Left colon (tissue), 2 donors: Measurements from ENCODE around the gene MLANA. TPM values are rescaled to one million over a fixed set of nuclear protein-coding genes. Genes with fewer than 3 reads are reported as not detected.
A peak's percentile ranks its signal among the peaks of the same experiment; 100 is the strongest.

Experiments used
- ATAC-seq: fragments of 200-7000 bp; cut with Tn5 transposase; one replicate; pipeline ENCODE4 v1.9.1; 2020; ENCODE audit warnings: mild to moderate bottlenecking, moderate library complexity
- DNase-seq, 2 donors: peaks; one replicate each; pipeline ENCODE4 v3.0.0-alpha.2; 2020
- intact Hi-C, 2 donors: fragments of 100-400 bp; cut with DNase I in 1 of 2; cut with micrococcal nuclease in 1 of 2; formaldehyde crosslinking; loops; one replicate each; pipeline versions ENCODE4 v1.11.2 to v1.14.0; 2022; cut with DNase I, micrococcal nuclease
- long read RNA-seq: library from polyadenylated mRNA; unstranded; transcript quantifications from one replicate; pipeline ENCODE4 v2.0.0, GENCODE V29; 2021
- total RNA-seq, 2 donors: library from RNA; stranded (reverse); fragmentation: NEBNext Ultra II Directional; extraction: Animal tissue kit (Norgen Biotek cat#: 25700); gene quantifications; one replicate each; pipeline ENCODE4 v1.2.1, GENCODE V29; 2021
- donor health status: DM: no; HTN: no; CAD: no.
- donor health status: DM: yes; HTN: yes; CAD: no.

MLANA gene
- not detected for total RNA-seq
- long read RNA-seq, result 0 reads

GRCh38 chr9:5890641-5891040 is at the start of gene MLANA:
Gene MLANA (plus strand): TSS chr9:5890889. CDS start chr9:5892475, 1,586 bp downstream.
- intact Hi-C loops, result loop anchor here in 1 of 2 donors (2.0 kb wide), 1 partner anchor 164 kb away; no protein-coding TSS in a partner anchor
- DNase-seq (no peak), ATAC-seq (no peak)

- DNase-seq, result no peak
- intact Hi-C loops, result no loop called here
- ATAC-seq, result no peak
Observed at GRCh38 chr9:5841771-5842573, 48.7 kb upstream of the MLANA start.

- DNase-seq, result no peak
- ATAC-seq, result no peak
- intact Hi-C loops, result no loop called here
Observed at GRCh38 chr9:5842929-5843793, 47.5 kb upstream of the MLANA start.

GRCh38 chr9:5843794-5844471 is 46.8 kb upstream of the MLANA start:
- ATAC-seq, result peak; percentile 31
- DNase-seq, result no peak
- intact Hi-C loops, result no loop called here

- DNase-seq (no peak), ATAC-seq (no peak)
- intact Hi-C loops, result no loop called here
Observed at GRCh38 chr9:5845157-5845531, 45.5 kb upstream of the MLANA start.

- no peak for DNase-seq
- intact Hi-C loops, result no loop called here
- no peak for ATAC-seq
Observed at GRCh38 chr9:5846096-5846495, 44.6 kb upstream of the MLANA start.

- intact Hi-C loops, result no loop called here
- ATAC-seq (no peak), DNase-seq (no peak)
Observed at GRCh38 chr9:5846501-5846921, 44.2 kb upstream of the MLANA start.

GRCh38 chr9:5848372-5848882 is 42.3 kb upstream of the MLANA start:
- DNase-seq (no peak), ATAC-seq (no peak)
- intact Hi-C loops, result no loop called here

GRCh38 chr9:5850724-5851122 is 40.0 kb upstream of the MLANA start:
- peak; percentile 2 for ATAC-seq
- no peak for DNase-seq
- intact Hi-C loops, result no loop called here

- intact Hi-C loops, result no loop called here
- ATAC-seq (peak; percentile 96), DNase-seq (no peak)
Observed at GRCh38 chr9:5851445-5851844, 39.2 kb upstream of the MLANA start.

GRCh38 chr9:5852987-5853386 is 37.7 kb upstream of the MLANA start:
- intact Hi-C loops, result no loop called here
- DNase-seq (no peak), ATAC-seq (no peak)

- intact Hi-C loops, result no loop called here
- ATAC-seq (no peak), DNase-seq (no peak)
Observed at GRCh38 chr9:5853617-5854016, 37.1 kb upstream of the MLANA start.

GRCh38 chr9:5854063-5854790 is 36.5 kb upstream of the MLANA start:
- intact Hi-C loops, result no loop called here
- no peak for ATAC-seq
- no peak for DNase-seq

GRCh38 chr9:5857928-5858327 is 32.8 kb upstream of the MLANA start:
- no peak for DNase-seq
- intact Hi-C loops, result no loop called here
- no peak for ATAC-seq

- DNase-seq, result no peak
- intact Hi-C loops, result no loop called here
- no peak for ATAC-seq
Observed at GRCh38 chr9:5858833-5859232, 31.9 kb upstream of the MLANA start.

- ATAC-seq (peak; percentile 98), DNase-seq (peak; percentile 69 to 85)
- intact Hi-C loops, result no loop called here
Observed at GRCh38 chr9:5863092-5863746, 27.5 kb upstream of the MLANA start.

GRCh38 chr9:5864446-5864845 is 26.2 kb upstream of the MLANA start:
- ATAC-seq, result no peak
- intact Hi-C loops, result no loop called here
- DNase-seq, result no peak

- DNase-seq, result no peak
- intact Hi-C loops, result no loop called here
- ATAC-seq, result no peak
Observed at GRCh38 chr9:5866272-5866671, 24.4 kb upstream of the MLANA start.
